Measurements from ENCODE around the gene STAMBP.
"Not testable (repeated sequence)": the region's sequence is repeated elsewhere in the genome, so short reads cannot be mapped to it uniquely, and the experiment has no call there.

Gene STAMBP

GRCh38 chr2:73828818-73829570, at the start of gene STAMBP:
Gene STAMBP, plus strand, starts transcription at chr2:73828961. Its CDS starts 1,896 bp downstream, at chr2:73830857.
- peak; percentile 85 for DNase-seq (ENCODE audit: low read depth)

- DNase-seq (ENCODE audit: low read depth) = peak; percentile 95
These were observed 49.1 kb upstream of the STAMBP start, which contains the start of gene DUSP11 for GRCh38 chr2:73779467-73780236. Gene DUSP11, minus strand, starts transcription at chr2:73780103. Its CDS starts 129 bp downstream, at chr2:73779974.

- no peak for DNase-seq (ENCODE audit: low read depth)
These were observed 48.6 kb upstream of the STAMBP start for GRCh38 chr2:73780237-73780582.

- not testable (repeated sequence) for DNase-seq (ENCODE audit: low read depth)
These were observed 45.4 kb upstream of the STAMBP start for GRCh38 chr2:73783402-73783801.

- DNase-seq (ENCODE audit: low read depth) = not testable (repeated sequence)
These were observed 44.9 kb upstream of the STAMBP start, which contains the start of gene C2orf78 for GRCh38 chr2:73783883-73784282. Gene C2orf78, plus strand, starts transcription at chr2:73784183. Its CDS starts 127 bp downstream, at chr2:73784310.

- DNase-seq (ENCODE audit: low read depth) = no peak
These were observed 16.9 kb upstream of the STAMBP start for GRCh38 chr2:73811878-73812277.

GRCh38 chr2:73812635-73813034, 16.1 kb upstream of the STAMBP start:
- no peak for DNase-seq (ENCODE audit: low read depth)

GRCh38 chr2:73818296-73818695, 10.5 kb upstream of the STAMBP start:
- no peak for DNase-seq (ENCODE audit: low read depth)

- no peak for DNase-seq (ENCODE audit: low read depth)
These were observed 7.5 kb upstream of the STAMBP start for GRCh38 chr2:73821227-73821626.

- DNase-seq (ENCODE audit: low read depth) = no peak
These were observed 7.1 kb upstream of the STAMBP start for GRCh38 chr2:73821669-73822068.

GRCh38 chr2:73822276-73822675, 6.5 kb upstream of the STAMBP start:
- no peak for DNase-seq (ENCODE audit: low read depth)

GRCh38 chr2:73822991-73823390, 5.8 kb upstream of the STAMBP start:
- no peak for DNase-seq (ENCODE audit: low read depth)

GRCh38 chr2:73823416-73823815, 5.3 kb upstream of the STAMBP start:
- DNase-seq (ENCODE audit: low read depth) = no peak

- no peak for DNase-seq (ENCODE audit: low read depth)
These were observed 4.7 kb upstream of the STAMBP start for GRCh38 chr2:73823916-73824523.

GRCh38 chr2:73825408-73825807, 3.4 kb upstream of the STAMBP start:
- no peak for DNase-seq (ENCODE audit: low read depth)

GRCh38 chr2:73827018-73827417, 1.7 kb upstream of the STAMBP start:
- no peak for DNase-seq (ENCODE audit: low read depth)

GRCh38 chr2:73827660-73828388, 937 bp upstream of the STAMBP start:
- DNase-seq (ENCODE audit: low read depth) = no peak

- no peak for DNase-seq (ENCODE audit: low read depth)
These were observed 358 bp upstream of the STAMBP start for GRCh38 chr2:73828389-73828817.

- DNase-seq (ENCODE audit: low read depth) = peak; percentile 42
These were observed 2.2 kb downstream of the STAMBP start for GRCh38 chr2:73830871-73831401.

GRCh38 chr2:73832930-73833329, 4.2 kb downstream of the STAMBP start:
- no peak for DNase-seq (ENCODE audit: low read depth)

GRCh38 chr2:73836141-73836943, 7.6 kb downstream of the STAMBP start:
- no peak for DNase-seq (ENCODE audit: low read depth)
